HG03457 (cell line): ENCODE results near the gene GRIN3B.
A peak's percentile ranks its signal among the peaks of the same experiment; 100 is the strongest.
"Not testable (repeated sequence)": the region's sequence is repeated elsewhere in the genome, so short reads cannot be mapped to it uniquely, and the experiment has no call there.

Experiments
- ATAC-seq: cut with Tn5 transposase; IDR thresholded peaks from one replicate; pipeline ENCODE4 v1.9.1; 2021; ENCODE audit warnings: moderate number of reproducible peaks; ENCODE audit not compliant: unreplicated experiment

The GRIN3B gene

DNA sequence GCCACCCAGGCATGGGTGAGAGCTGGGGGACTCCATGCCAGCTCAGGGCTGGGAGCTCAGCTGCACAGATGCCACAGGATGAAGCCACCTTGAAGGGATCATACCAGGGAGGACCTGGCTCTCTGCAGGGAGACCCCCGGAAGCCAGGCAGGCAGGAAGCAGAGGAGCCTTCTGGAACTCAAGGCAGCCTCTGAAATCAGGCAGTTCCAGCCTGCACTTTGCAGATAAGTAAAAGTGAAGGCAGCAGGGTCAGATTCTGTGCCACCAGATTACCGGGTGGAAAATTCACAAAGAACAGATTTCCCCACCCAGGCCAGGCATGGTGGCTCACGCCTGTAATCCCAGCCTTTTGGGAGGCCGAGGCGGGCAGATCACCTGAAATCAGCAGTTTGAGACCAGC is 18.2 kb downstream of the GRIN3B start:
- ATAC-seq, result no peak

DNA sequence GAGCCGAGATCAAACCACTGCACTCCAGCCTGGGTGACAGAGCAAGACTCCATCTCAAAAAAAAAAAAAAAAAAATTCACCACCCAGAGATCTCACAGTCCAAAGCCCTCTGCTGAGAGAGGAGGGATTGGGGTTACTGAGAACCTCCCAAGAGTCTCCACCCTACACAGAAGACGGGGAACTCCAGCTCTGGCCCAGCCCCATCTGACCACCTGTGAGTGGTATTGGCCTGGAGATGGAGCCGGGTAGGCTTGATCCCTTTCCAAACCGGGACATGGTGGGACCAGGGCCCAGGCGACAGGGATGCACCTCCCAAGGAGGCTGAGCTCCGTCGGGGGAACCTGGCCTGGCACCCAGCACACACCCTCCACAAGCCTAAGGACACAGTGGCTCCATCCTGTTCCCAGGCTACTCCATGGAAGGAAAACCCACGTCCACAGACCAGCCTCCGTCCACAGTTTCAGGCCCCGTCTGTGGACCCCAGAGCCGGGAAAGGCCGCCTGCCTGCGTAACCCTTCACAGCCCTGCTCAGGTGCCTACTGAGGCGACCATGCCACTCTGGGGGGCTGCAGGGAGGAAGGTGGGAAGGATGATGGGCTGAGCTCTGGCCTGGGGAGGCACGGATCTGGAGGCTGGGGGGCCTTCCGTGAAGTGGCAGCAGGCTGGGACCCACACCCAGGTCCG is 18.9 kb downstream of the GRIN3B start:
- ATAC-seq, result no peak

DNA sequence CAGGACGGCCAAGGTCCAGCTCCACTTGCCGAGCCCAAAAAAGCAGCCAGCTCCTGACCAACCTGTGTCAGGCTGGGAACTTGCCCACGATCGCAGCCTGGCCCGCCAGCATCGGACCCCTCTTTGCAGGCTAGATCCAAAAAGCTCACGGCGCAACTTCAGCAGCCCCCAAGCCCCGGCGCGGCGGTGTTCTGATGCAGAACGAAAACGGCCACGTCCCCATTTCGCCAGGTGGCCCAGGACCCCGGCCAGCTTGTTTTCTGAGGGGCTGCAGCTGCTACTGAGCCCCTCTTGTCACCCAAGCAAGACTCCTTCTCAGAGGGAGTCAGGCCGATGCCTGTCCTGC is 19.4 kb downstream of the GRIN3B start:
- no peak for ATAC-seq

DNA sequence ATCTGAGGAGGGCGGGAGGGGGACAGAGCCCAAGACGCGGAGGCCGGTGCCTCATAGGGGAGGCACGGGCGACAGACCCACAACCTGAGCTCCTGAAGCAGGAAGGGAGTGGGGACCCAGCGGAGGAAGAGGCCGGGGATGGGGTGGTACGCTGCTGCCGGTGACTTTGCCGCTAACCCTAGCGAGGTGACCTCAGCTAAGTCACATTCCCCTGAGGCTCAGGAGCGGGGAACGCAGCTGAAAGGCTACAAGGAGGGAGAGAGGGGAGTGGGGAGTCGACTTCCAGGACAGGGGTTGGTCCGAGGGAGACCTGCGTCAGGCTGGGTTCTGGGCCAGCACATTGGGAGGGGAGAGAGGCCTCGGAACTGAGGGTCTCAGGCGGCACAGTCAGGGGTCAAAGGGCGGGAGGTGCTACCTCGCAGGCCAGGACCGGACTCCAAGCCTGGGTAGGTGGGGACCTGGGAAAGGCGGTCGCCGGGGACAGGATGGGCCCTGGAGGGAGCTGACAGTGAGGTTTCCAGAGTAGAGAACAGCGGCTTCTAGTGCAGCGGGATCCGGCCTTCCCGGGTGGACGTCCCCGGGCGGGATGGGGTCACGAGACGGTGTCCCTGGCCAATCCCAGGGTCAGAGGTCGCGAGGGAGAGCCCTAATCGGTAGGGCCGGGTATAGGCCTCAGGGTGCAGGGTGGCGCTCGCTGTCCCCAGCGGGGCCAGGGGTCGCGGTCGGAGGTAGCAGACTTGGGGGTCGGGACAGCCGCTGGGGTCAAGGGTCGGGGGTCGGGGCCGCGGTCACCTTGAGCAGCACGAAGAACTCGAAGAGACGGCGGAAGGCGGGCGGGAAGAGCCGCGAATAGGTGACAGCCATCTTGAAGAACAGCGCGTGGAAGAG is 20.0 kb downstream of the GRIN3B start:
- ATAC-seq, result no peak

DNA sequence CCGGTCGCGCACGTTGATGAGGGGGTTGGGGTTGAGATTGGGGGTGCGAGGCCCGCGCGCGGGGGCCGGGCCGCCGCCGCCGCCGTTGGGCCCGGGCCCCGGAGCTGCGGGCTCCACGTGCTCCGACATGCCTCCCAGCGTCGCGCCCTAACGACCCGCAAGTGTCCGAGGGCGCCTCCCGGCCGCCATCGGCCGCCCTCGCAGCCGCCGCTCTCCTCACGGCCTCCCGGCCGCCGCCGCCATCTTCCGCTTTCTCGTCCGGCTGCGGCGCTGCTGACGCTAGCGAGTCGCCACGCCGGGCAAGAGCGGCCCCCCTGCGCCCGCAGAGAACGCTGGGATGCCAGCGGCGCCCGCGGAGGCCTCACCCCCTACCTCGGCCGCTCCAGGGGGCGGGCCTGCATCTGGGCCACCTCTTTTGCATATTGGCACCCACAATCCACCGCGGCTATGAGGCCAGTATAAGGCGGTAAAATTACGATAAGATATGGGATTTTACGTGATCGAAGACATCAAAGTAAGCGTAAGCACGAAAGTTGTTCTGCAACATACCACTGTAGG is 20.7 kb downstream of the GRIN3B start, which contains the start of gene TMEM259:
Gene TMEM259, minus strand, starts transcription at position 256 of the 558 bp plus-strand sequence. Its CDS starts 127 bp downstream, at position 129.
- peak; percentile 63 for ATAC-seq

DNA sequence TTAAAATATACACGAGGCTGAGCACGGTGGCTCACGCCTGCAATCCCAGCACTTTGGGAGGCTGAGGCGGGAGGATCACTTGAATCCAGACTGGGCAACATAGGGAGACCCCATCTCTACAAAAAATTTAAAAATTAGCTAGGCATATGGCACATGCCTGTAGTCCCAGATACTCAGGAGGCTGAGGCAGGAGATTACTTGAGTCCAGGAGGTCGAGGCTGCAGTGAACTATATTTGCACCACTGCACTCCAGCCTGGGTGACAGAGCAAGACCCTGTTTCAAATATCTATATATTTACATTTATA is 23.6 kb downstream of the GRIN3B start:
- ATAC-seq, result not testable (repeated sequence)

DNA sequence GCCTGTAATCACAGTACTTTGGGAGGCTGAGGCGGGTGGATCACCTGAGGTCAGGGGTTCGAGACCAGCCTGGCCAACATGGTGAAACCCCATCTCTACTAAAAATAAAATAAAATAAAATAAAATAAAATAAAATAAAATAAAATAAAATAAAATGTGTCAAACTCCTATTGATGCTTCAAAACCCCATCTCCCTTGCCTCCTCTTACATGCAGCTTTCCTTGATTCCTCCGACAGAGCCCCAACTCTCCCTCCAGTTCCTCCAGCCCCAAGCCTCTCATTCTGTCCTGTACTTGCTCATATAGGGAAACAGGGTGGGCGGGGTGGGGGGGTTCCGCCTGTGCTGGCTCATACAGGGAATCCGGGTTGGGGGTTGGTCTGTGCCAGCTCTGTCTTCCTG is 24.9 kb downstream of the GRIN3B start:
- not testable (repeated sequence) for ATAC-seq

DNA sequence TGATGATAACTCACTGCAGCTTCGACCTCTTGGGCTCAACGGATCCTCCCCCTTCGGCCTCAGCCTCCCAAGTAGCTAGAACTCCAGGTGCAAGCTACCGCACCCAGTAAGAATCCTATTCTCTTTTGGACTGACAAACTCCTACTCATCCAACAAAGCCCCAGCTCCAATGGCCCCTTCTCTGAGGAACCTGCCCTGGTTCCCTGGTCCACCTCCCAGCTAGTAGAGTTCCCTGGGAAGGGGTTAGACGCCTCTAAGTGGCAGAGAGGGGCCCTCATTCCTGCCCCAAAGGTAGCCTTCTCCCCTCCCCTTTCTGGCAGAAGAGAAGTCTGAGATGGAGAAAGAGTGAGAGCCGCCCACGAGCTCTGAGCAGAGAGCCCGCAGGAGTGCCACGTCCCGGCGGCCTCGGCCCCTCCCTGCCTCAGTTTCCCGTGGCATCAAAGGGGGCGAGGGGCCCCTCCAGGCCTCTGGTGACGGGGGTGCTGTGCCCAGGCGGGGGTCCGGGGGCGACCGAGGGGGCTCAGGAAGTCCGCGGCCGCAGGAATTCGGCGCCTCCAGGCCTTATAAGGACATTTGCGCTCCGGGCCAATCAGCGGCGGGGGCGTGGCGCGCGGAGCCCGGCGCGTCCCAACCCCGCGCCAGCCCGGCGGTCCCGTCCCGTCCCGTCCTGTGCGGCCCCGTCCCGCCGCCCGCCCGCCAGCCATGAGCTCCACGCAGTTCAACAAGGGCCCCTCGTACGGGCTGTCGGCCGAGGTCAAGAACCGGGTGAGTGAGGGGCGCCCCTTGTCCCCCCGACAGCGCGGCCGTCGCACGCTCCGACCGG is 26.0 kb downstream of the GRIN3B start, which contains the start of gene CNN2:
Gene CNN2, plus strand, starts transcription at position 649 of the 823 bp plus-strand sequence. Its CDS starts 54 bp downstream, at position 703.
- ATAC-seq, result no peak

DNA sequence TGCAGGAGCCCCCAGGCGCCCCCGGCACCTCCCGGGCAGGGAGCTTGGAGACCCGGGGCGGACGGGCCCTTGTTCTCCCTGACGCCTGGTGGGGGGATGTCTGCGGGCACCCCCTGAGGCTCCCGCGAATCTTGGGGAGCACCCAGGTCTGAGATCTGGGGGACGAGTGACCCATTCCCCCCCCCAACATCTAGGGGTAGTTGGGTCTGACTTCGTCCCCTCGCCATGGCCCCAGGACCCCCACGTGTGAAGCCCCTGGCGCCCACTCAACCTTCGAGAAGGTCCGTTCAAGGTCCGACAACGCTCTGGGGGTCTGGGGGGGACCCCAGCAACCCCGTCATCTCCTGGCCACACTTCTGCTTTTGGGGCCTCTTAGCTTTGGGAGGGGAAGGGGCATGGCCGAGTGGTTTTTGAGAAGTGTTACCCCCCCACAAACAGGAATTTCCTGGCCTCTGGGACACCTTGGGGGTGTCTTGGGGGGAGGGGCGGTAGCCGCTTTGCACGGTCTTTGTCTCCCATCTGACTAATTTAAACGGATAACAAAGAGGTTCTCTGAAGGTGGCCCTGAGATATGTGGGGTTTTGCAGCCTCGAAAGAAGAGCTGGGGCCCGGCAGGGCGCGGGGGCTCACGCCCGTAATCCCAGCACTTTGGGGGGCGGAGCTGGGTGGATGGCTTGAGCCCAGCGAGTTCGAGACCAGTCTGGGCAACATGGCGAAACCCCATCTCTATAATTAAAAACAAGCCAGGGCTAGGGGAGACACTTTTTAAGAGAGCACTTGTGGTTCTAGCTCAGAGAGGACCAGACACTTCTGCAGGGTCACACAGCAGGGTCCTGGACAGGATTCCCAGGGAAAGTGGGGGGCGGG is 26.8 kb downstream of the GRIN3B start:
- no peak for ATAC-seq

DNA sequence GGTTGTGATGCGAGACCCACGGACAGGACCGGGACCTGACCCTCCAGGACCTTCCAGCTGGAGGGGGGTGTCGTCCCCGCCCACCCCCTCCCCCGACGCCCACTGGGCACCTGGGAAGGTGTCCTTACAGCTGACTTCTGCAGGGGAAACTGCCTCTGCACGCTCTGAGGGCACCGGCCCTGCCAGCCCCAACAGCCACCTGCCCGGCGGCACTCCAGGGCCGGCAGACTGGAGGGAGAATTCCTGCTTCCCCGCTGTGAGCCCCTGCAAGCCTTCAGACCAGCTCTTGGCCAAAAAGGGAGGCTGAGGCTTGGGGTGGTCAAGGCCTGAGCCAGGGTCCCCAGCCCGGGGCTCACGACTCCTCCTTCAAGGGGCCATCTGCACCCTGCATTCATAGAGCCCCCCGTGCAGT is 27.4 kb downstream of the GRIN3B start:
- ATAC-seq, result no peak

DNA sequence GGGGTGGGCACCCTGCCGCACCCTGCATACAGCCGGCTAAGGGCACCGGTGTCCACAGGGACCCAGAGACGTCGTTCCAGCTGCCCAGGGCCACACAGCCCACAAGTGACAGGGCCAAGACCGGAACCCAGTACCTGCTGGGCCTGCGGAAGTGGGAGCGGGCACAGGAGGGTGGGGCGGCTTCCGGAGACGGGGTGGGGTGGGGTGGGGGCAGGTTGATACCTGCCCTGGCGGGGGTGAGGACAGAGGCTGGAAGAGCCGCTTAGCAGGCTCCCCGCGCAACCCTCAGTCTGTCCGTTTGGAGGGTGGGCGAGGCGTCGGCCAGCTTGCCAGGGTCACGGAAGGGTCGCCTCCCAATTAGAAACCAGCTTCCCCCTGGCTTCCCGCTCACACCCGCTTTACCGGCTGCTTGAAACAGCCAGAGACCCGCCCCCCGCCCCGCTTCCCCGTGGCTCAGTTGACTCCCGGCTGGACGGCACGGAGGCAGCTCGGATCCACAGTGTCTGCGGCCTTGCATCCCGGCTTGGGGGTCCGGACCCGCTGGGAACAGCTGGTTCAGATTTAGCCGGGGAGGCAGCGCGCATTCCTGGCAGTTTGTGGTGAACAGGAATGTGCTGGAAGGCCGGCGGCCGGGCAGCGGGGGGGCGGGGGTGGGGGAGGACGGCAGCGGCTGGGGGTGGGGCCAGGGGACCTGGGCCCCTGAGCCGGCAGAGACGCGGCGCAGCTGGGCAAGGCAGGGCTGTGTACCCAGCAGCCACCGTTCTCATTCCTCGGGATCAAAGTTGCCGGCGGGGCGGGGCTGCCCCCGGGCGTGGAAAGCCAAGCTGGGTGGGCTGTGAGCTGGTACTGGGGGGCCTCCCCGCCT is 28.1 kb downstream of the GRIN3B start:
- no peak for ATAC-seq

DNA sequence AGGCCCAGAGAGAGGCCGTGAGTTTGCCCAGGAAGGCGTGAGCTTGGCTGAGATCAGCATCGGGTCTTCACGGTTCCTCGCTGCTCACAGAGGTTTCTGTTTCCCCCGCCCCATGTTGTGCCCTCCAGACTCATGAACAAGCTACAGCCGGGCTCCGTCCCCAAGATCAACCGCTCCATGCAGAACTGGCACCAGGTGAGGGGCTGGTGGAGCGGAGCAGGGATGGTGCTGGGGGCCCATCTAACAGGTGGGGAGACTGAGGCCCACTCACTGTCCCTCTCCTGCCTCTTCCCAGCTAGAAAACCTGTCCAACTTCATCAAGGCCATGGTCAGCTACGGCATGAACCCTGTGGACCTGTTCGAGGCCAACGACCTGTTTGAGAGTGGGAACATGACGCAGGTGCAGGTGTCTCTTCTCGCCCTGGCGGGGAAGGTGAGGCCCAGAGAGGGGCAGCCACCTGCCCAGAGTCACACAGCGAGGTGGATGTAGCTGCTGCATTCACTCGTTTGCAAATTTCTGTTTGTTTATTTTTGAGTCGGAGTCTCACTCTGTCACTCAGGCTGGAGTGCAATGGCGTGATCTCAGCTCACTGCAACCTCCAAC is 32.1 kb downstream of the GRIN3B start:
- no peak for ATAC-seq

DNA sequence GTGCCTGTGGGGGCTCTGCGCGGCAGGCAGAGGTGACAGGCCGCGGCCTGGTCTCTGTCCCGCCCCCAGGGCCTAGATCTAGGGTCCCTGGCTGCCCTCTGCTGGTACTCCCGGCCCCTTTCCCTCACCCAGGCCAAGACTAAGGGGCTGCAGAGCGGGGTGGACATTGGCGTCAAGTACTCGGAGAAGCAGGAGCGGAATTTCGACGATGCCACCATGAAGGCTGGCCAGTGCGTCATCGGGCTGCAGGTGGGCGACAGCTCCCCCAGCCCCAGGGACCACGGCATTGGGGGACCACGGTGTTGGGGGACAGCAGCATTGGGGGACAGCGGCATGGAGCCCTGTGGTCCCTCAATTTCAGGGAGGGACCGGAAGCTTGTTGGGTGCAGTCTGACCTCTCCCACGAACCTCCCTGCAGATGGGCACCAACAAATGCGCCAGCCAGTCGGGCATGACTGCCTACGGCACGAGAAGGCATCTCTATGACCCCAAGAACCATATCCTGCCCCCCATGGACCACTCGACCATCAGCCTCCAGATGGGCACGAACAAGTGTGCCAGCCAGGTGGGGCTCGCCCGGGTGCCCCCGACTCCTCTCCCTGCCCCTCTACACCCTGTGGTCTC is 35.9 kb downstream of the GRIN3B start:
- no peak for ATAC-seq

DNA sequence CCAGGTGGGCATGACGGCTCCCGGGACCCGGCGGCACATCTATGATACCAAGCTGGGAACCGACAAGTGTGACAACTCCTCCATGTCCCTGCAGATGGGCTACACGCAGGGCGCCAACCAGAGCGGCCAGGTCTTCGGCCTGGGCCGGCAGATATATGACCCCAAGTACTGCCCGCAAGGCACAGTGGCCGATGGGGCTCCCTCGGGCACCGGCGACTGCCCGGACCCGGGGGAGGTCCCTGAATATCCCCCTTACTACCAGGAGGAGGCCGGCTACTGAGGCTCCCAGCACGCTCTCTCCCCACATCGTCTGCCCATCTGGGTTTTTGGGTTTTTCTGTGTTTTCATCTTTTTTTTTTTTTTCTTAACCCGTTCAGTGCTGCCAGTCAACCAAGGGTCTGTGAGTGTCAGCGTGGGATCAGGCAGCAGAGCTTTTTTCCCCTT is 37.4 kb downstream of the GRIN3B start:
- no peak for ATAC-seq

DNA sequence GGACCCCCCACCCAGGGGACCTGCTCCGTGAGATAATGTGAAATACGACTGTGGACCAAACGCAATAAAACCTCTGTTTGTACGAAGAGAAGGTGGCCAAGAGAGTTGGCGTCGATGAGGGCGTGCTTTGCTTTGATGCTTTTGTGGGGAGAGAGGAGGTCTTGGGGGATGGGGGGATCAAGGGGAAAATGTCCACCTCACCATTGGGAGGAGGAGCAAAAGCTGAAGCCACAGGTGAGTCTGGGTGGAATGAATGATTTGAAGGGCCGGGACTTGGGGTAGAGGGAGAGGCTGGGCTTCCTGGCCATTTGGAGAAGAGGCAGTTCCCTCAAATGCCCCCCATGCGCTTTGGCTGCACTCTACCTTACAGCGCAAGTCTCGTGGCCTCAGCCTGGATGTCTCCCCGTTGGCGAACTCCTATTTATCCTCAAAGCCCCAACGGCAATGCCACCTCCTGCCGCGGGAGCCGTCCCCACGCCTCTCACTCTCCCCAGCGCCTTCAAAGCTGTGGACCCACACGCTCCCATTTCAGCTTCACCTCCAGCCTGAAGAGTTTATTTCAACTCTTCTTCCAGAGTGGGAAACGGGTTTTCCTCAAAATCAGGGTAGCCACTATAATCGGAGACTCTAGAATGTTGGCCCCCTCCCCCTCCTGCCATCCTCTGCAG is 38.9 kb downstream of the GRIN3B start:
- ATAC-seq, result no peak

DNA sequence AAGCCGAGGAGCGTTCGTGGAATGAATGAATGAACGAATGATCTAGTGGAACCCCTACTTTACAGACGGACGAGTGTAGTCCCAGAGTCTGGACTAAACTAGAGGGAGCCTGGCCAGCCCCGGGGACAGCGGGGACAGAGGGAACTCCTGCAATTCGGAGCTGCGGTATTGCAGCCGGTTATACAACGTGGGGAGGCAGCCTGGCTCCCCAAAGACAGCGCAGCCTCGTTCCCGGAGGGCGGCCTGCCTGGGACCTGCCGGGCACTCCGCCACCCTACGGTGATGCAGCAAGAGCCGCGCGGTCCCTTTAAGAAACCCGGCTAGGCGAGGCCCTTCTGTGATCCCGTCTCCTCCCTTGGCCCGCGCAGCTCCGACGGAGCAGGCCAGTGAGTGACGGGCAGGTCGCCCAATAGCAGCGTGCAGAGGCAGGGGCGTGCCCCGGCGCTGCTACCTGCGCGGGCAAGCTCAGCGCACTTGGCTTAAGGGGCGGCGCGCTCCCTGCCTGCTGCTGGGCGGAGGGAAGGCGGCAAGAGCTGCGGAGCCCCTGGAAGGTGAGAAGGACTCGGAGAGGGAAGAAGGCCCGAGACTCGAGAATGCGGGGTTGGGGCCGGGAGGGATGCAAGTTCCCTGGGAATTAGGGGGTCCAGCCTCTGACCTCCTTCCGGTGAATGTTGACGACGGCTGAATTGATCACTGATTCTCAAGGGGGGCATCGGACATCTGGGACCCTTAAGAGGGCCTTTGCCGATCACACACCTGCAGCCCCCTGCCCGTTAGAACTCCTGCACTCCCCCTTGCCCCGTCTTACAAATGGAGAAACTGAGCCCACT is 39.6 kb downstream of the GRIN3B start, which contains the start of gene ABCA7:
Gene ABCA7, plus strand, starts transcription at position 462 of the 830 bp plus-strand sequence. CDS start 1,255 bp downstream, outside the sequence.
- ATAC-seq, result peak; percentile 51
